ENCODE measurements around the gene CARMIL1.

DNA sequence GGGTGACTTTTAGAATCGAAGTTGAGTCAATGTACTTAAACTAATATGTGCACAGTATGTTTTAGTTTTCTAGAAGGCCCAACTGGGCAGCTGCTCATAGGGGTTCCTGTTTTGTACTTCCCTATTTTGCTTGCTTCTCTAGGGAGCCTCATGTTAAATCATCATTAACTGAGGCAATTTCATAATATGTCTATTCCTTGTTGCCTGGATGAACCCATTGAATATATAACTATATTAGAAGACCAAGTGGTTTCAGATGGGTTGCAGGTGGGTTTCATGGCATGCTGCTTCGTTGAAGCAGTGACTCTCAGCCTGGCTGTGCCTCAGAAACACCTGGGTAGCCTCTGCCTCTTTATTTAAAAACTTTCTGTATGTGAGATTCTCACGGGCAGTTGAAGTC is 22.2 kb downstream of the CARMIL1 start:
- TF ChIP-seq PKNOX1 (IDR thresholded peaks at IDR 0.05) (no peak), FOXK2 (IDR thresholded peaks at IDR 0.05) (no peak), FOXM1 (IDR thresholded peaks at IDR 0.05; ENCODE audit: borderline replicate concordance) (no peak), SUZ12 (IDR thresholded peaks at IDR 0.05) (no peak), HDGF (IDR thresholded peaks at IDR 0.05; ENCODE audit: borderline replicate concordance) (no peak), ARNT (IDR thresholded peaks at IDR 0.05) (no peak), SP1 (IDR thresholded peaks at IDR 0.05) (no peak), CTBP1 (IDR thresholded peaks at IDR 0.05; ENCODE audit: borderline replicate concordance) (no peak), FOXA1 (IDR thresholded peaks at IDR 0.05) (no peak), LEF1 (IDR thresholded peaks at IDR 0.05; ENCODE audit: borderline replicate concordance) (no peak), ZNF384 (IDR thresholded peaks at IDR 0.05) (no peak), TARDBP (IDR thresholded peaks at IDR 0.05) (no peak), ELF4 (IDR thresholded peaks at IDR 0.05) (no peak)

All from HEK293T (cell line).